GM12864 (cell line): ENCODE measurements around the gene SLC25A33.

ENCODE experiments used
- DNase-seq: peaks from one replicate; pipeline ENCODE4 v3.0.0-alpha.2; 2011; ENCODE audit warnings: low read depth
- H3K4me3 ChIP-seq: 2 replicates; pipeline ENCODE4 v1.5.1; 2011; ENCODE audit warnings: mild to moderate bottlenecking, low read depth, low read length, control low read depth
- CTCF ChIP-seq: IDR thresholded peaks from 2 replicates; pipeline ENCODE4 v1.5.1; 2011; ENCODE audit warnings: low read depth, mild to moderate bottlenecking, moderate library complexity, low read length, control low read depth, inconsistent platforms; ENCODE audit errors: missing control alignments

SLC25A33 gene

GRCh38 chr1:9603307-9603706 is 64.0 kb downstream of the SLC25A33 start:
- no peak for DNase-seq
- no peak for TF ChIP-seq CTCF
- no peak overlapping the region for H3K4me3 ChIP-seq

- DNase-seq: no peak
- no peak overlapping the region for H3K4me3 ChIP-seq
- no peak for TF ChIP-seq CTCF
Measured at GRCh38 chr1:9603766-9604753, 64.8 kb downstream of the SLC25A33 start.

DNA sequence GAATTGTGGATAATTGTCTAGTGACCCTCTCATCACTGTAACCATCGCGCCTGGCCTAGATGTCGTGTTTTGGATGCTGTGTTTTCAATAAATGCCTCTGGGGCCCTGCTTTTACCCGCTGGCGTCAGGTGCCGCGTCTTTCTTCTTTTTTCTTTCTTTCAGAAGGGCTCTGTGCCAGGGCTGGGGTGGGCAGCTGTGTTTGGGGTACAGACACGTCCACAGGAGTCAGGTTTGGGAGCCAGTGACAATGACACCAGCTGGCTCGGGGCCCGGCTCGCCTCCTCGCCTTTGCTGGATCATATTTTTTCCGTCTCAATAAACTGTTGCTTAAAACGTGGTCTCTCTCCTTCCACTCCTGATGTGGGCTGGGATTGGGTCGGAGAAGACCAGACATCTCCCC is 65.6 kb downstream of the SLC25A33 start:
- no peak overlapping the region for H3K4me3 ChIP-seq
- no peak for DNase-seq
- TF ChIP-seq CTCF: no peak

- TF ChIP-seq CTCF: no peak
- H3K4me3 ChIP-seq: no peak overlapping the region
- DNase-seq: no peak
Measured at GRCh38 chr1:9605946-9606455, 66.7 kb downstream of the SLC25A33 start.

- no peak overlapping the region for H3K4me3 ChIP-seq
- TF ChIP-seq CTCF: no peak
- no peak for DNase-seq
Measured at GRCh38 chr1:9606458-9606857, 67.2 kb downstream of the SLC25A33 start.

- TF ChIP-seq CTCF: no peak
- H3K4me3 ChIP-seq: no peak overlapping the region
- DNase-seq: no peak
Measured at GRCh38 chr1:9606948-9607347, 67.7 kb downstream of the SLC25A33 start.
